ENCODE data around the gene TUBA4A. TPM values are rescaled to one million over a fixed set of nuclear protein-coding genes. Genes with fewer than 3 reads are reported as not detected.
A peak's percentile ranks its signal among the peaks of the same experiment; 100 is the strongest.

Gene TUBA4A
- total RNA-seq, 6 experiments from 2014 or later: 14.9 to 114 (median 35.6) TPM

- intact Hi-C loops (cut with DNase I): loop anchor here in 1 of 2 donors (5.0 kb wide), 1 partner anchor 49 kb away; the partner anchor contains the start of gene NHEJ1
These were observed 42.8 kb downstream of the TUBA4A start for GRCh38 chr2:219210886-219211362.

GRCh38 chr2:219210196-219210885 is 43.4 kb downstream of the TUBA4A start:
- WGBS (ENCODE audit: insufficient coverage, low coverage, low lambda C conversion rate, missing lambda C conversion rate): 95% methylated on average over 7 of the region's 24 CpGs
- peaks cover 0 to 59% (median 5%) of the 10 kb centered on the region in 4 donors for H3K36me3 ChIP-seq

More at GRCh38 chr2:219210886-219211362, 42.8 kb downstream of the TUBA4A start:
- no peak for TF ChIP-seq POLR2A (IDR thresholded peaks at IDR 0.05)
- TF ChIP-seq CTCF (IDR thresholded peaks at IDR 0.05): no peak
- peaks cover 0 to 24% (median 8%) of the 10 kb centered on the region in 4 donors for H3K4me1 ChIP-seq
- DNase-seq (peak in 1 of 3 donors; percentile 40), ATAC-seq (no peak)
- H3K27me3 ChIP-seq: no peaks in the 10 kb centered on the region
- 89% methylated on average over 7 of the region's 9 CpGs for WGBS (ENCODE audit: insufficient coverage, low coverage, low lambda C conversion rate, missing lambda C conversion rate)
- peaks cover 0 to 60% (median 5%) of the 10 kb centered on the region in 4 donors for H3K36me3 ChIP-seq
- H3K4me3 ChIP-seq: no peak overlapping the region
- H3K27ac ChIP-seq: no peak overlapping the region
- H3K9me3 ChIP-seq: no peaks in the 10 kb centered on the region

GRCh38 chr2:219209236-219210195 is 44.2 kb downstream of the TUBA4A start:
- Histone ChIP-seq H3K9me3 (no peaks in the 10 kb centered on the region), H3K4me3 (no peak overlapping the region), H3K27ac (peak overlapping the region in 1 of 3 donors; percentile 95), H3K36me3 (peaks cover 0 to 51% (median 5%) of the 10 kb centered on the region in 4 donors), H3K27me3 (no peaks in the 10 kb centered on the region), H3K4me1 (peaks cover 0 to 24% (median 8%) of the 10 kb centered on the region in 4 donors)
- DNase-seq (no peak), ATAC-seq (no peak)
- intact Hi-C loops (cut with DNase I): loop anchor here (5.0 kb wide), 2 partner anchors 37 to 47 kb away; partner anchors contain the start of genes NHEJ1 (in 1 of the 2) and SLC23A3 (in 1 of the 2)
- 55% methylated on average over 9 of the region's 18 CpGs for WGBS (ENCODE audit: insufficient coverage, low coverage, low lambda C conversion rate, missing lambda C conversion rate)
- TF ChIP-seq POLR2A (IDR thresholded peaks at IDR 0.05): no peak
- no peak for TF ChIP-seq CTCF (IDR thresholded peaks at IDR 0.05)

More at GRCh38 chr2:219210196-219210885, 43.4 kb downstream of the TUBA4A start:
- no peak for TF ChIP-seq POLR2A (IDR thresholded peaks at IDR 0.05)
- TF ChIP-seq CTCF (IDR thresholded peaks at IDR 0.05): no peak
- Histone ChIP-seq H3K4me3 (no peak overlapping the region), H3K27ac (no peak overlapping the region), H3K27me3 (no peaks in the 10 kb centered on the region), H3K4me1 (peaks cover 0 to 24% (median 8%) of the 10 kb centered on the region in 4 donors), H3K9me3 (no peaks in the 10 kb centered on the region)
- ATAC-seq (no peak), DNase-seq (peak in 1 of 3 donors; percentile 43)
- intact Hi-C loops (cut with DNase I): loop anchor here in 1 of 2 donors (5.0 kb wide), 1 partner anchor 48 kb away; the partner anchor contains the start of gene NHEJ1
